Activated CD4-positive, alpha-beta T cell treated with anti-CD3 and anti-CD28 coated beads, Interleukin-2, amount 10 ng/mL, durations not matched to agents 24 days and 14 days (primary cell): ENCODE measurements around the gene UMAD1. TPM values are rescaled to one million over a fixed set of nuclear protein-coding genes. Genes with fewer than 3 reads are reported as not detected.
"Not testable (repeated sequence)": the region's sequence is repeated elsewhere in the genome, so short reads cannot be mapped to it uniquely, and the experiment has no call there.

Source experiments
- DNase-seq: peaks from one replicate; pipeline ENCODE4 v3.0.0; 2022
- H3K27ac Mint-ChIP-seq: one replicate; pipeline ENCODE4 v1.8.0; 2022; ENCODE audit warnings: mild to moderate bottlenecking, mixed read lengths
- H3K27me3 Mint-ChIP-seq: one replicate; pipeline ENCODE4 v1.8.0; 2022; ENCODE audit warnings: mixed read lengths
- H3K36me3 Mint-ChIP-seq: one replicate; pipeline ENCODE4 v1.8.0; 2022; ENCODE audit warnings: low read depth, mild to moderate bottlenecking, mixed read lengths
- H3K4me1 Mint-ChIP-seq: one replicate; pipeline ENCODE4 v1.8.0; 2021; ENCODE audit warnings: mixed read lengths
- H3K4me3 Mint-ChIP-seq: one replicate; pipeline ENCODE4 v1.8.0; 2022; ENCODE audit warnings: mild to moderate bottlenecking, moderate library complexity, mixed read lengths
- H3K9me3 Mint-ChIP-seq: one replicate; pipeline ENCODE4 v1.8.0; 2021; ENCODE audit warnings: mixed read lengths
- intact Hi-C: fragments of 100-400 bp; cut with micrococcal nuclease; formaldehyde crosslinking; loops from one replicate; pipeline ENCODE4 v1.15.1; 2023
- total RNA-seq: library from RNA; stranded (reverse); gene quantifications from 2 replicates; pipeline ENCODE4 v1.2.3, GENCODE V29; 2022

Gene UMAD1
- total RNA-seq, 1 donor from 2014 or later, result 11.8 TPM

DNA sequence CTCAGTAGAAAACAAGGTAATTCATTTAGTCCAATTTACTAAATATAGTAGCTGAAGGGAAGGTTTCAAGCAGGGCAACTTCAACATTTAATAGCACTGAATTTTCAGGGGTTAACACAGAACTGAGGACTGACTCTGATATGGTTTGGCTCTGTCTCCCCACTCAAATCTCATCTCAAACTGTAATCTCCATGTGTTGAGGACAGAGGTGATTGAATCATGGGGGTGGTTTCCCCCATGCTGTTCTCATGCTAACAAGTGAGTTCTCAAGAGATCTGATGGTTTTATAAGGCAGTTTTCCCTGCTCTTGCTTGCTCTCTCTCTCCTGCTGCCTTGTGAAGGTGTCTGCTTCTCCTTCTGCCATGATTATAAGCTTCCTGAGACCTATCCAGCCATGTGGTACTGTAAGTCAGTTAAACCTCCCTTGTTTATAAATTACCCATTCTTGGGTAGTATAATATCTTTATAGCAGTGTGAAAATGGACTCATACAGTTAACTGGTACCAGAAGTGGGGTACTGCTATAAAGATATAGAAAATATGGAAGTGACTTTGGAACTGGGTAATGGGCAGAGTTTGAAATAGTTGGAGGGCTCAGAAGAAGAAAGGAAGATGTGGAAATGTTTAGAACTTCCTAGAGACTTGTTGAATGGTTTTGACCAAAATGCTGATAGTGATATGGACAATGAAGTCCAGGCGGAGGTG lies 9.8 kb upstream of the UMAD1 start:
- H3K9me3 Mint-ChIP-seq, result peaks cover 10% of the 10 kb centered on the region

GRCh38 chr7:7639421-7639820 lies 1.1 kb upstream of the UMAD1 start:
- peak overlapping the region; percentile 97 for H3K4me3 Mint-ChIP-seq
- no peak for DNase-seq
- intact Hi-C loops, result loop anchor here (2.0 kb wide), 1 partner anchor 381 kb away; no protein-coding TSS in a partner anchor
- H3K27me3 Mint-ChIP-seq, result no peaks in the 10 kb centered on the region
- no peaks in the 10 kb centered on the region for H3K9me3 Mint-ChIP-seq
- H3K27ac Mint-ChIP-seq, result peak overlapping the region; percentile 97
- H3K4me1 Mint-ChIP-seq, result peaks cover 31% of the 10 kb centered on the region
- peaks cover 21% of the 10 kb centered on the region for H3K36me3 Mint-ChIP-seq

More for the DNA sequence above, 9.8 kb upstream of the UMAD1 start:
- Mint-ChIP-seq H3K4me1 (no peaks in the 10 kb centered on the region), H3K27ac (no peak overlapping the region), H3K27me3 (peaks cover 2% of the 10 kb centered on the region), H3K4me3 (no peak overlapping the region), H3K36me3 (peaks cover 11% of the 10 kb centered on the region)
- DNase-seq, result no peak
- intact Hi-C loops, result no loop called here

- intact Hi-C loops, result loop anchor here (1.0 to 2.0 kb wide), 10 partner anchors 31 to 537 kb away; partner anchors contain the start of genes C1GALT1 and GLCCI1
- peaks cover 31% of the 10 kb centered on the region for H3K4me1 Mint-ChIP-seq
- peak overlapping the region; percentile 97 for H3K27ac Mint-ChIP-seq
- peak; percentile 84 for DNase-seq
- peaks cover 21% of the 10 kb centered on the region for H3K36me3 Mint-ChIP-seq
- peak overlapping the region; percentile 97 for H3K4me3 Mint-ChIP-seq
- no peaks in the 10 kb centered on the region for H3K27me3 Mint-ChIP-seq
- H3K9me3 Mint-ChIP-seq, result no peaks in the 10 kb centered on the region
Observed at GRCh38 chr7:7639847-7640220, 718 bp upstream of the UMAD1 start.

DNA sequence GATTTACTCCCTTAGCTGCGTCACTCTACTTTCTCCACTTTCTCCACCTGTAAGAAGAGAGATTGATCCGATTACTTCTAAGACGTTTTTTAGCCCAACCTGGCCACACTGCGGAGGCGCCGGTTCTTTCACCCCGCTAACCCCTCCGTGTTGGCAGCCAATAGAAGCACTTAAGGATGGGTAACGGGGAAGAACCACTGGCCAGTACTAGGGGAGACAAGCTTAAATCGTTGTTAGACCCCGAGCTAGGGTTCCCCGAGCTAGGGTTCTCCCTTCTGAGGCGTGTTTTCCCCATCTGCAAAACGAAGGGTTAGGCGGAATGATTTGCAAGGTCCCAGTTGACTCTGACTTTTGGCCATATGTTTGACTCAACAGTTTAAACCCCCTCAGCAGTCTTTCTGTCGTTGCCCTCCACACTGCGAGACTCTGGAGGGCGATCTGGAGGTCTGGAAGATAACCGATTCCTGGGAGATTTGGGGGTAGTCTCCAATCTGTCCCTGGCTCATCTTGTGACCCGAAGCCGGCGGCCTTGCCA lies 644 bp downstream of the UMAD1 start:
- Mint-ChIP-seq H3K27ac (peak overlapping the region; percentile 97), H3K36me3 (peaks cover 20% of the 10 kb centered on the region), H3K27me3 (no peaks in the 10 kb centered on the region), H3K4me1 (peaks cover 31% of the 10 kb centered on the region), H3K9me3 (no peaks in the 10 kb centered on the region), H3K4me3 (peak overlapping the region; percentile 97)
- DNase-seq, result no peak
- intact Hi-C loops, result loop anchor here (1.0 to 2.0 kb wide), 5 partner anchors 40 to 536 kb away; no protein-coding TSS in a partner anchor

- Mint-ChIP-seq H3K27me3 (no peaks in the 10 kb centered on the region), H3K9me3 (no peaks in the 10 kb centered on the region), H3K4me3 (peak overlapping the region; percentile 97), H3K36me3 (peaks cover 16% of the 10 kb centered on the region), H3K27ac (peak overlapping the region; percentile 97), H3K4me1 (peaks cover 31% of the 10 kb centered on the region)
- DNase-seq, result no peak
- intact Hi-C loops, result no loop called here
Observed at GRCh38 chr7:7642081-7642480, 1.5 kb downstream of the UMAD1 start.

GRCh38 chr7:7647495-7648036 lies 7.0 kb downstream of the UMAD1 start:
- intact Hi-C loops, result no loop called here
- Mint-ChIP-seq H3K27ac (no peak overlapping the region), H3K4me1 (peaks cover 16% of the 10 kb centered on the region), H3K4me3 (no peak overlapping the region), H3K27me3 (no peaks in the 10 kb centered on the region), H3K36me3 (peaks cover 9% of the 10 kb centered on the region), H3K9me3 (no peaks in the 10 kb centered on the region)
- no peak for DNase-seq

DNA sequence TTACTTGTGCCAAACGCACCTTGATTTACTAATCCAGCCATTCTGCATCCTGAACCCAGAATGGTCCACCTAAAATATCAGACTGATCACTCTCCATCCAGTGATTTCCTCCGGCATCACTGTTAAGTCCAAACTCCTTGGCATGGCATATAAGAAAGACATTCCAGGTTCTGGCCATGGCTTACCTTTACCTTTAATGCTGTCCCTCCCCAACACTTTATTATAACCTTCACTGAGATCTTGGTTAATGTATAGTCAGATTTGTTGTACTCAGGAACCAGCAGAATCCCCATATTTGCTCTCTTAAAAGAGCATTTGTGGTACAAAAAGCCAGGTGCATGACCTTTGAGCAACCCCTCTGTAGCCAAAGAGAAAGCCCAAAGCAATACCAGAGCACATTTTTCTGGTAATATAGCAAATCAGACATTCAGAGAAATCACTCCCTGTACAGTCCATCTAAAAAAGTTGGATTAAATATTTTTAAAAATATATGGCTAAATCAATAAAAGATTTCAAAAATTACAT lies 10.2 kb downstream of the UMAD1 start:
- no peak overlapping the region for H3K27ac Mint-ChIP-seq
- DNase-seq, result no peak
- peaks cover 13% of the 10 kb centered on the region for H3K4me1 Mint-ChIP-seq
- no peaks in the 10 kb centered on the region for H3K27me3 Mint-ChIP-seq
- H3K9me3 Mint-ChIP-seq, result no peaks in the 10 kb centered on the region
- no peak overlapping the region for H3K4me3 Mint-ChIP-seq
- H3K36me3 Mint-ChIP-seq, result peaks cover 3% of the 10 kb centered on the region
- intact Hi-C loops, result no loop called here

DNA sequence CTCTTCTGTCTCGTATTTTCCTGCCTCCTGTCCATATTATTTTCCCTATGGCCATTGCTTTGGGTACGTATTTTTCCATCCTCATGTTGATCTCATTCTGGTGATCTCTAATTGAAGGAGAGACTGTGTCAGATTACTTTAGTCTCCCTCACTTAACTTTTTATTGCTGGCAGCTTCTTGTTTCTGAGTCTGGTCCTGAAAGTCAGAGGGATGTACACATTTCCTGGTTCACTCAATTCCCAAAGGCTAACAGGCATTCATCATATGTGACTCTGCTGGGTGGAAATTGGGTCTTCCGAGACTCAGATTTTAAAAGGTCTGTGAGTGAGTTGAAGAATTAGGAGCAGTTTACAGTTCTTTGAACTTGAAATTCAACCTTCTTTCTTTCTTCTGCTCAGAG lies 10.9 kb downstream of the UMAD1 start:
- H3K4me1 Mint-ChIP-seq, result peaks cover 13% of the 10 kb centered on the region
- no peak for DNase-seq
- H3K9me3 Mint-ChIP-seq, result no peaks in the 10 kb centered on the region
- no peaks in the 10 kb centered on the region for H3K27me3 Mint-ChIP-seq
- intact Hi-C loops, result no loop called here
- peaks cover 2% of the 10 kb centered on the region for H3K36me3 Mint-ChIP-seq
- H3K4me3 Mint-ChIP-seq, result no peak overlapping the region
- no peak overlapping the region for H3K27ac Mint-ChIP-seq

- no peak overlapping the region for H3K4me3 Mint-ChIP-seq
- H3K27ac Mint-ChIP-seq, result no peak overlapping the region
- DNase-seq, result no peak
- H3K9me3 Mint-ChIP-seq, result no peaks in the 10 kb centered on the region
- intact Hi-C loops, result no loop called here
- peaks cover 11% of the 10 kb centered on the region for H3K4me1 Mint-ChIP-seq
- H3K36me3 Mint-ChIP-seq, result peaks cover 10% of the 10 kb centered on the region
- no peaks in the 10 kb centered on the region for H3K27me3 Mint-ChIP-seq
Observed at GRCh38 chr7:7652798-7653540, 12.4 kb downstream of the UMAD1 start.

- H3K36me3 Mint-ChIP-seq, result peaks cover 17% of the 10 kb centered on the region
- H3K4me3 Mint-ChIP-seq, result no peak overlapping the region
- no peaks in the 10 kb centered on the region for H3K27me3 Mint-ChIP-seq
- H3K4me1 Mint-ChIP-seq, result peaks cover 11% of the 10 kb centered on the region
- H3K9me3 Mint-ChIP-seq, result no peaks in the 10 kb centered on the region
- intact Hi-C loops, result no loop called here
- no peak overlapping the region for H3K27ac Mint-ChIP-seq
- peak; percentile 73 for DNase-seq
Observed at GRCh38 chr7:7653593-7654187, 13.1 kb downstream of the UMAD1 start.

DNA sequence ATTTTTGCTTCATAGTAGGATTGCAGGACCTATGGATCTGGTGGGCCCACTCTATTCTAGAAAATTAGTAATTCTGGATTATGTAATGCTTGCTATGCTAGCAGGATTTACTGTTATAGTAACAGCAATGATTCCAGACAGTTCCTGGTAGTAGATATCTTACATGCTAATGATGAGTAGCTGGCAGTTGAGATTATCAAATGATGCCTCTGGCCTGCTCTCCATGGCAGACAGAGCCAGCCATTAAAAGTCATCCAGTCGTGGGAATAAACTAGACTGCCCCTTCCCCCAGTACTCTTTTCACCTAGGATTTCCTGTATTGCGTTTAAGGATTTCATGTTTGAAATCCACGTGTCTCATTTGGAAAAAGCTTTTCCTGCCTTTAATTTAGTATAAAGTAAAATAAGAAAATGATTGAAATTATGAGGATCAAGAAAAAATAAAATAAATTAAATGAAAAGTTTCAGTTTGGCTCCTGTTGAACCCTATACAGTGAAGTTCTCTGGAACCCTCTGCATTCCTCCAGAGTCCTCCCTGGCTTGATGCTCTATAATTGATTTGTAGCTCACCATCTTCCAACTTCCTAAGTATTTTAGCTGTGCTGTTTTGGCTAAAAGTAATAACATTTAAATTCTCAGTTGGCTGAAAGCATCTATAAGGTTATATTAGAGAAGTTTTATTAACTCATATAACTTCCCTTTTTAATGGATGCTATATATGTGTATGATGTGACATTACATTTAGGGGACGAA lies 14.6 kb downstream of the UMAD1 start:
- no peak overlapping the region for H3K4me3 Mint-ChIP-seq
- H3K9me3 Mint-ChIP-seq, result peaks cover 7% of the 10 kb centered on the region
- DNase-seq, result no peak
- H3K4me1 Mint-ChIP-seq, result peaks cover 11% of the 10 kb centered on the region
- H3K27me3 Mint-ChIP-seq, result no peaks in the 10 kb centered on the region
- H3K36me3 Mint-ChIP-seq, result peaks cover 28% of the 10 kb centered on the region
- intact Hi-C loops, result no loop called here
- no peak overlapping the region for H3K27ac Mint-ChIP-seq

GRCh38 chr7:7656459-7656858 lies 15.9 kb downstream of the UMAD1 start:
- H3K4me3 Mint-ChIP-seq, intact Hi-C loops, H3K27ac Mint-ChIP-seq, H3K27me3 Mint-ChIP-seq, DNase-seq, H3K9me3 Mint-ChIP-seq: not testable (repeated sequence)
- Mint-ChIP-seq H3K4me1 (peaks cover 14% of the 10 kb centered on the region), H3K36me3 (peaks cover 31% of the 10 kb centered on the region)

DNA sequence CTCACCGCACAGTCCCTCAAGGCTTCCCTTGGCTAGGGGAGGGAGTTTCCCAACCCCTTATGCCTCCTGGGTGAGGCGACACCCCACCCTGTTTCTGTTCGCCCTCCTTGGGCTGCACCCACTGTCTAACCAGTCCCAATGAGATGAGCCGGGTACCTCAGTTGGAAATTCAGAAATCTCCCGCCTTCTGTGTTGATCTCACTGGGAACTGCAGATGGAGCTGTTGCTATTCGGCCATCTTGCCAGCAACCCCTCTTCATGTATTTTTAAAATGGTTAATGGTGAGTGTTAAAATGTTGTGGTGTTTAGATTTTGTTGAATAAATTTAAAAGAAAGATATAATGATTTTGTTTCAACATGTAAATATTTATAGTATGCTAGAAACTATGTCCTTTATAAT lies 22.0 kb downstream of the UMAD1 start:
- peaks cover 23% of the 10 kb centered on the region for H3K36me3 Mint-ChIP-seq
- peaks cover 7% of the 10 kb centered on the region for H3K9me3 Mint-ChIP-seq
- peak; percentile 43 for DNase-seq
- intact Hi-C loops, result no loop called here
- peaks cover 5% of the 10 kb centered on the region for H3K4me1 Mint-ChIP-seq
- no peaks in the 10 kb centered on the region for H3K27me3 Mint-ChIP-seq
- no peak overlapping the region for H3K27ac Mint-ChIP-seq
- no peak overlapping the region for H3K4me3 Mint-ChIP-seq
